Measurements from ENCODE around the gene TRPM7.
"Not testable (repeated sequence)": the region's sequence is repeated elsewhere in the genome, so short reads cannot be mapped to it uniquely, and the experiment has no call there.

TRPM7 gene, protein sequence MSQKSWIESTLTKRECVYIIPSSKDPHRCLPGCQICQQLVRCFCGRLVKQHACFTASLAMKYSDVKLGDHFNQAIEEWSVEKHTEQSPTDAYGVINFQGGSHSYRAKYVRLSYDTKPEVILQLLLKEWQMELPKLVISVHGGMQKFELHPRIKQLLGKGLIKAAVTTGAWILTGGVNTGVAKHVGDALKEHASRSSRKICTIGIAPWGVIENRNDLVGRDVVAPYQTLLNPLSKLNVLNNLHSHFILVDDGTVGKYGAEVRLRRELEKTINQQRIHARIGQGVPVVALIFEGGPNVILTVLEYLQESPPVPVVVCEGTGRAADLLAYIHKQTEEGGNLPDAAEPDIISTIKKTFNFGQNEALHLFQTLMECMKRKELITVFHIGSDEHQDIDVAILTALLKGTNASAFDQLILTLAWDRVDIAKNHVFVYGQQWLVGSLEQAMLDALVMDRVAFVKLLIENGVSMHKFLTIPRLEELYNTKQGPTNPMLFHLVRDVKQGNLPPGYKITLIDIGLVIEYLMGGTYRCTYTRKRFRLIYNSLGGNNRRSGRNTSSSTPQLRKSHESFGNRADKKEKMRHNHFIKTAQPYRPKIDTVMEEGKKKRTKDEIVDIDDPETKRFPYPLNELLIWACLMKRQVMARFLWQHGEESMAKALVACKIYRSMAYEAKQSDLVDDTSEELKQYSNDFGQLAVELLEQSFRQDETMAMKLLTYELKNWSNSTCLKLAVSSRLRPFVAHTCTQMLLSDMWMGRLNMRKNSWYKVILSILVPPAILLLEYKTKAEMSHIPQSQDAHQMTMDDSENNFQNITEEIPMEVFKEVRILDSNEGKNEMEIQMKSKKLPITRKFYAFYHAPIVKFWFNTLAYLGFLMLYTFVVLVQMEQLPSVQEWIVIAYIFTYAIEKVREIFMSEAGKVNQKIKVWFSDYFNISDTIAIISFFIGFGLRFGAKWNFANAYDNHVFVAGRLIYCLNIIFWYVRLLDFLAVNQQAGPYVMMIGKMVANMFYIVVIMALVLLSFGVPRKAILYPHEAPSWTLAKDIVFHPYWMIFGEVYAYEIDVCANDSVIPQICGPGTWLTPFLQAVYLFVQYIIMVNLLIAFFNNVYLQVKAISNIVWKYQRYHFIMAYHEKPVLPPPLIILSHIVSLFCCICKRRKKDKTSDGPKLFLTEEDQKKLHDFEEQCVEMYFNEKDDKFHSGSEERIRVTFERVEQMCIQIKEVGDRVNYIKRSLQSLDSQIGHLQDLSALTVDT (N-terminal part only)

GRCh38 chr15:50686469-50687301, at the start of gene TRPM7:
Gene TRPM7, minus strand, starts transcription at chr15:50686797. Its CDS starts 264 bp downstream, at chr15:50686533.
- DNase-seq (ENCODE audit: low read depth): peak; percentile 89

GRCh38 chr15:50735156-50735555, 48.6 kb upstream of the TRPM7 start:
- no peak for DNase-seq (ENCODE audit: low read depth)

- DNase-seq (ENCODE audit: low read depth): no peak
These were observed 39.7 kb upstream of the TRPM7 start for GRCh38 chr15:50726315-50726714.

DNA sequence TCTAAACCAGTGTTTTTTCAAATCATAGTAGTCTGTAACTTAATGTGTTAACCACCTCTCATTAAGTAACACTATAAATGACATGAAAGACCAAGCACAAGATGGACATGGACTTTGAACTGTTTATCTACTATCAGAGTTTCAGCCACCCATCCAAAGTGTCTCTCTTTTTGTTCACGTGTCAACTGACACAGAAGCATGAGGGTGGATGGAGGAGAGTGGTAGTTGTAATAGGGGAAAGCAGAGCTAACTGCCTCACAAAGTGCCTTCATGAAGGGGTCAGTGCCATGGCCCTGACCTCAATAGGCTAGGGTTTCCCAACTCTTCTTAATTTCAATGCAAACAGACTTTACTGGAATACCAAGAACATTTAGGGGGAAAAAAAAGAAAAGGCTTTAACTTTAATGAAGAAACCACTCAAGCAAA, 32.1 kb upstream of the TRPM7 start:
- DNase-seq (ENCODE audit: low read depth): no peak

DNA sequence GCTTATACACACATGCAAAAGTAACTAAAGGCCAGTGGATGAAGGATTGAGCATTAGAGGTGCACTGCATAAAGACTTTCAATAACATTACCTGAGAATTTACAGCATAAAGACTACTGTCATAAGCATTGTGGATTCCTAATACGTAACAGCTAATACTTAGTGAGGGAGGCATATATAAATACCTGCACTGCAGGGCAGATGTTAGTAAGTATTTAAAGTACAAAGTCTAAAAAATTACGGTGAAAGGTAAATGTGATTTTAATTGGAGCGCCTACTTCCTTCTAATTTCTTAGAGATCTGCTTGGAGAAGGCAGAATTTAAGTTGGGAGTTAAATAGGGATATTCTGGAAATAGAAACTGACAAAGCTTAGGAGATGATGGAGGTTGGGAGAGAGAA, 25.4 kb upstream of the TRPM7 start:
- DNase-seq (ENCODE audit: low read depth): no peak

DNA sequence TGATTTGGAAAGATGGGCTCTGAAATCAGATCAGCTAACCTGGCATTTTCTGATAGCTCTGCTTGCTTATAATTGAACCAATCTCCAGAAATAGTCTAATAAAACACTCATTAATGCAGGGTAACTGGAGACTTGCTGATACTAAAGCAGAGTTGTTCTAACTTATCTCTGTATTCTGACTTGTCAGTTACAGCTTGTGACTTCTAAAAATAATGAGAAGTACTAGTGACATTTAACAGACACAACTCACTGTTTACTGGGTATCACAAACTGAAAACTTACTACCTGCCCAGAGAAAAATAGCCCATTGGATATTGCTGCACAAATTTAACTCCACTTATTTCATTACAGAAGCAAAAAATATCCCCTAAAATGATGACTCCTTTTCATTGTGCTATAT, 24.0 kb upstream of the TRPM7 start:
- no peak for DNase-seq (ENCODE audit: low read depth)

GRCh38 chr15:50707878-50708427, 21.4 kb upstream of the TRPM7 start:
- DNase-seq (ENCODE audit: low read depth): no peak

DNA sequence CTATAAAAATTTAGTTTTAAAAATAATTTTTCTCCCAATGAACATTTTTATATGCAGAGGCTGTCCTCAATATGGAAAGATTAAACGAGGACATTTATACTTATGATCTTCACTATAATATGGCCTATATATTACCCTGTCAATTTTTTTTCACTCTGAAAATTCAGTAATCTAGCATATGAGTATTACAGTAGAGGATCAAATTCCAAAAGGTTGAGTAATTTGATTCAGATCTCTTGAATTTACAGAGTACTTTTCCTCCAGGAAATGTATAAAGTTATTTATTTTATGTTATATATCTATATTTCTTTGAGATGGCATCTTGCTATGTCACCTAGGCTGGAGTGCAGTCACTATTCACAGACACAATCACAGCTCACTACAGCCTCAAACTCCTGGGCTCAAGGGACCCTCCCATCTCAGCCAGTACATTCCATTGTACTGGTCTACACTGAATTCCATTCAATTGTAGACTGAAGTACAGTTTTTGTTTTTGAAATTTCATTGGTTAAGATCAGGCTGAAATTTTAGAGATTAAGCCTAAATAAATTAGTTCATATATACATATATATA, 16.3 kb upstream of the TRPM7 start:
- peak; percentile 46 for DNase-seq (ENCODE audit: low read depth)

DNA sequence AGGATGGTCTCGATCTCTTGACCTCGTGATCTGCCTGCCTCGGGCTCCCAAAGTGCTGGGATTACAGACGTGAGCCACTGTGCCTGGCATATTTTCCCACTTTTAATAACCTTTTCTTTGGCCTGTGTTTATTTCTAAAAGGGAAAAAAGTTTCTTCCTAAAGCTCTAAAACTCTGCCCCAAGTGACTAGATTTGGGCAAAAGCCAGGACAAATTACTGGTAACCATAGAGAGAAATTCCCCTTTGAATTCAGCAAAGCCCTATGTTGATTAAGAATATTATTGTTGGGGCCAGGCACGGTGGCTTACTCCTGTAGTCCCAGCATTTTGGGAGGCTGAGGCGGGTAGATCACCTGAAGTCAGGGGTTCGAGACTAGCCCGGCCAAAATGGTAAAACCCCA, 11.5 kb upstream of the TRPM7 start:
- no peak for DNase-seq (ENCODE audit: low read depth)

DNA sequence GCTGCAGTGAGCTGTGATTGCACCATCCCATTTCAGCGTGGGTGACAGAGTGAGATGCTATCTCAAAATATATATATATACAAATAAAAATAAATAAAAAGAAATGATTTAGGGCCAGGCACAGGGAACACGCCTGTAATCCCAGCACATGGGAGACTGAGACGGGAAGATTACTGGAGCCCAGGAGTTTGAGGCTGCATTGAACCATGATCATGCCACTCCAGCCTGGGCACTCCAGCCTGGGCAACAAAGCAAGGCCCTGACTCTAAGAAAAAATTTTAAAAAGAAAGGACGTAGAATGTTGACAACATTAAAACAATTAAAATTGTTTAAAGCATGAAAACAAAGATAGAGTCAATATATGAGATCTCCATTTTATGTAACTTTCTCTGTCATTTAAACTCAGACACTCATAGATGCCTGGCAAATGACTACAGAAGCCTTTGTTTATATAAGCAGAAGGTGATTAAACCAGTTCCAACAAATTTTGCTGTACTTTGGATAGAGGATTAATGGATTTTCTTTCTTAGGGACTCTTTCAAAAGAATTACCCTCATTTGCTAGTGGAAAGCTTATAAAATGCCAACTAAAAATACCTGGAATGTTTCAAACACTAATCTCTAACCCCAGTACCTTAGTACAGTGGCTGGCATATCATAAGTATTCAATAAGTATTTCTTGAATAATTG, 10.7 kb upstream of the TRPM7 start:
- peak; percentile 71 for DNase-seq (ENCODE audit: low read depth)

DNA sequence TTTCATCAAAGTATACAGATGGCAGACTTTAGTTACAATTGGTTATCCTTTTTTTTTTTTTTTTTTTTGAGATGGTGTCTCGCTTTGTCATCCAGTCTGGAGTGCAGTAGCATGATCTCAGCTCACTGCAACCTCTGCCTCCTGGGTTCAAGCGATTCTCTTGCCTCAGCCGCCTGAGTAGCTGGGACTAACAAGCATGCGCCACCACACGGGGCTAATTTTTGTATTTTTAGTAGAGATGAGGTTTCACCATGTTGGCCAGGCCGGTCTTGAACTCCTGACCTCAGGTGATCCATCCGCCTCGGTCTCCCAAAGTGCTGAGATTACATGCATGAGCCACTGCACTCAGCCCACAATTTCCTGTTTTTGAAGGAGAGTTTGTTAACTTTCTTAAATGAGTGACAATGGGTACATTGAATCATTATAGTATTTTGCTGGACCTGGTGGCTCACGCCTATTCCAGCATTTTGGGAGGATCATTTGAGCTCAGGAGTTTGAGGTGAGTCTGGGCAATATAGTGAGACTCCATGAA, 8.1 kb upstream of the TRPM7 start:
- not testable (repeated sequence) for DNase-seq (ENCODE audit: low read depth)

DNA sequence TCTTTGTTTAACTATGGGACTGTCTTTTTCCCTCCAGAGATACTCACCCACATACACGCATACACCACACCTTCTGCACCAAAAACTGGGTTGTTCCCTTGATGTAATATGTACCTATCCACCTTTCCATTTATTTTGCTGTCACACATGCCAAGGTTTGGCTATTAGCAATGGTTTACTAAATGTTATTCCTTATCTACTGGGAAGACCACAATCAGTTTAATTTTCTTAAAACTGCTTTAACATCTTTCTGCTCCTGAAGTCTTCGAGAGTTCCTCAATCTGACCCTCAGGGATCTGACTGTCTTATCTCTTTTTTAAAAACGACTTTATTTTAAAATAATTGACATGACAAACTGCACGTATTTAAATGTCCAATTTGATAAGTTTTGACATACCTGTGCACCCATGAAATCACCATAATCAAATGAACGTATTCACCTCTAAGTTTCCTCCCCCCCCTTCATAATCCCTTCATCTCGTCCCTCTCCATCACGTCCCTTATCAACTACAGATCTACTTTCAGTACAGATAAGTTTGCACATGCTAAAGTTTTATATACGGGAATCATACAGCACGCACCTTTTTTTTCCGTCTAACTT, 805 bp upstream of the TRPM7 start:
- no peak for DNase-seq (ENCODE audit: low read depth)

DNA sequence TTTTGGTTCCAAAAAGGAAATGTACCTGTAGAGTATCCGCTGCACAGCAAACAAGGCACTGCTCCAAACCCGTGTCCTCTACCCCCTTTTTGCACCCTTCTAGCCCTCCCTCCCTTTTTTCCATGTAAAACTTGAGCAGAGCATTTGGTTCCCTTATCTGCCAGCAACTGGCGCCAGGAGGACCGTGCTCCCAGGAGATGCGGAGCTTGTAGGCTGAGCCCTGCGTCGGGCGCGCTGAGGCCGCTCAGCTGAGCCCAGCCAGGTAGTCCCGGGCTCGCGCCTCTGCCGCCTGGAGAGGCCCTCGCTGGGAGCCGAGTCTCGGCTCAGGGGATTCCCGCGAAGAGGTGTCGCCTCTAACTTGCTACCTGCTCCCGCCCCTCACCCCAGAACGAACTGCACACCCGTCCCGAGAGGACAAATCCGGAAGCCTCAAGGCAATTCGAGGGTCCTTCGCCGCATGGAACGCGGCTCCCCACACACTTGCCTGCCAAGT, 575 bp downstream of the TRPM7 start:
- peak; percentile 56 for DNase-seq (ENCODE audit: low read depth)

DNA sequence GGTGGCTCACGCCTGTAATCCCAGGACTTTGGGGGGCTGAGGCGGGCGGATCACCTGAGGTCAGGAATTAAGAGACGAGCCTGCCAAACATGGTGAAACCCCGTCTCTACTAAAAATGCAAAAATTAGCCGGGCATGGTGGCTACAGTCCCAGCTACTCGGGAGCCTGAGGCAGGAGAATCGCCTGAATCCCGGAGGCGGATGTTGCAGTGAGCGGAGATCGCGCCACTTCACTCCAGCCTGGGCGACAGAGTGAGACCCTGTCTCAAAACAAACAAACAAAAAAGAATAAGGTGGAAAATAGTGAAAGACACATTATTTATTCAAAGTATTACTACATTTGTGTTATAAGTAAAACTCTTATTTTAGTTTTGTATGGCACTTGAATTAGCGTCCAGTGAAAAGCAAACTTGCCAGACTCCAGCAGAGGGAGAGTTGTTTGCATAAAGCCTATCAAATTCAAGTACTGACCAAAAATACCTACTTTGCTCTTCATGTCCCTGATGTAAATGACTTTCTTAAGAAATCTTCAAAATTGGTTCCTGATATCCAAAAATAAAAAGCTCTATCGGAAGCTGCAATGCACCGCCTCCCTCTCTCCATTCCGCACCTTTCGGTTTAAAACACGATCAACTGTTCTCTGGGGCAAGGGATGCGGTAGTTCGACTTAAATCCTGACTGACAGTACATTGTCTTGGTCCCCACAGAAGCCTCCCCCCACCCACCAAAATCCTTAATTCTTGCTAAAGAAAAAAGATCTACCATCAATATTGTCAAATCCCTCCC, 1.2 kb downstream of the TRPM7 start:
- DNase-seq (ENCODE audit: low read depth): peak; percentile 8

- DNase-seq (ENCODE audit: low read depth): no peak
These were observed 5.1 kb downstream of the TRPM7 start for GRCh38 chr15:50681467-50681866.

DNA sequence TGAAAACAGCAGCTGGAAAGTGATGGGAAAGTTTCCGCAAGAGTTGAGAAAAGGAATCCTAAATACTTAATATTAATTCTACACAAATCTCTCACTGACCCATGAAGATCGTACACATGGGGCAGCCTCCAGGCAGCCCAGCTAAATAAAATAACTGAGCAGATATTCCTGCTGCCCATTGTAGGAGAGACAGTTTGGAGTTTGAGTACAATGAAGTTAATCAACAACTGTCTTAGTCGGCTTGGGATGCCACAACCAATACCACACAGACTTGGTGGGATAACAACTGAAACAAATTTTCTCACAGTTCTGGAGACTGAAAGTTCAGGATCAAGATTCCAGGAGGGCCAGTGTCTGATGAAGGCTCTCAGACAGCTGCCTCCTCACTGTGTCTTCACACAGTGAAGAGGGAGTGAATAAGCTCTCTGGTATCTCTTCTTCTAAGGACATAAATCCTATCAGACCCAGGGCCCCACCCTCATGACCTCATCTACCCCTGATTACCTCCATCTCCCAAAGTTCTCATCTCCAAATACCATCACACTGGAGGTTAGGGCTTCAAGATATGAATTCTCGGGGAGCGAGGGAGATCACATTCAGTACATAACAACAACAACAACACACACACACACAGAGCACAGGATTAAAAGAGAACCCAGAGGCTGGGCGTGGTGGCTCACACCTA, 9.7 kb downstream of the TRPM7 start:
- peak; percentile 74 for DNase-seq (ENCODE audit: low read depth)

DNA sequence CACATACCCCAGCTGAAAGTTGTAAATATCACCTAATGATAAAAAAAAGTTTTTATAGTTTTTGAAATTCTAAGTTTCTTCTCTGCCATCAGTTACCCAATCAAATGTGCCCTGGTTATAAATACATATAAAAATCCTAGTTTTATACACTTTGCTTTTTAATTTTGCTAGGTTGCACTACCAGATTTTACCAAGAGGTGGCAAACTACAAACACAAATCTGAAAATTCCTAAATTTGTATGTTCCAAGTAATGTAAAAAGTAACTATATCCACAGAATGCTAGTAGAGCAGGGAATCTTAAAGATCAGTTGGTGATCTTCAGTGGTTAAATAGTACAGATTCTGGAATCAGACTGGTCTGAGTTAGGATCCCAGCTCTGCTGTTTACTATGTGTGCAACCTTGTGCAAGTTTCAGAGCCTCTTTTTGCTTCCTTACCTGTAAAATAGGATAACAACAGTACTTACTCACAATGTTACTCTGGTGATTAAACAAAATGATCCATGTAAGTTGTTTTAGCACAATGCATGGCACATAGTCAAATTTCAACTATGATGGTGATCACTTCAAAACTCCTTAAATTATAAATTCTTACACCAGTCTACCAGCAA, 11.0 kb downstream of the TRPM7 start:
- peak; percentile 52 for DNase-seq (ENCODE audit: low read depth)

All from ELR (cell line).